Caco-2 (cell line): ENCODE measurements around the gene SRPK1. TPM values are rescaled to one million over a fixed set of nuclear protein-coding genes. Genes with fewer than 3 reads are reported as not detected.
"Not testable (repeated sequence)": the region's sequence is repeated elsewhere in the genome, so short reads cannot be mapped to it uniquely, and the experiment has no call there.

Experiments used
- BruUV-seq: library from RNA; stranded (reverse); fragments of 400-500 nt; replicated peaks from 2 replicates; lab custom pipeline; 2021; lab: Mats Ljungman, UMichigan
- CTCF ChIA-PET: fragments of 300-600 bp; sonication (Branson Sonifier 250); formaldehyde crosslinking; loops from one replicate; lab custom pipeline; 2022; ENCODE audit warnings: antibody characterized with exemption; lab: Charles Lee
- POLR2A ChIA-PET: fragments of 300-600 bp; sonication (Branson Sonifier 250); formaldehyde crosslinking; loops from one replicate; lab custom pipeline; 2022; ENCODE audit warnings: antibody characterized with exemption; lab: Charles Lee
- DNase-seq, 2 experiments: peaks; one replicate each; pipeline versions ENCODE4 v3.0.0 to v3.0.0-alpha.2; 2020 to 2022
- H3K27me3 ChIP-seq: replicated peaks from 2 replicates; pipeline ENCODE4 v1.6.0; 2011; ENCODE audit warnings: low read length; ENCODE audit not compliant: control insufficient read depth, insufficient read depth
- H3K36me3 ChIP-seq: 2 replicates; pipeline ENCODE4 v1.5.1; 2011; ENCODE audit warnings: low read length; ENCODE audit not compliant: control insufficient read depth, insufficient read depth
- H3K4me1 ChIP-seq: fragments of 250-450 bp; sonication (Bioruptor Pico); 2 replicates; pipeline ENCODE4 v1.5.1; 2020; ENCODE audit warnings: mild to moderate bottlenecking
- H3K4me3 ChIP-seq: 2 replicates; pipeline ENCODE4 v1.5.1; 2011; ENCODE audit warnings: low read depth, mild to moderate bottlenecking, control low read depth, low read length
- H3K9me3 ChIP-seq: fragments of 250-450 bp; sonication (Bioruptor Pico); 2 replicates; pipeline ENCODE4 v1.5.1; 2020; ENCODE audit warnings: mild to moderate bottlenecking, moderate library complexity
- H3K27ac Mint-ChIP-seq: one replicate; pipeline ENCODE4 v1.8.0; 2022; ENCODE audit warnings: mixed read lengths; ENCODE audit not compliant: unreplicated experiment
- H3K27me3 Mint-ChIP-seq: one replicate; pipeline ENCODE4 v1.8.0; 2022; ENCODE audit warnings: mixed read lengths; ENCODE audit not compliant: insufficient read depth, unreplicated experiment
- H3K36me3 Mint-ChIP-seq: one replicate; pipeline ENCODE4 v1.8.0; 2022; ENCODE audit warnings: mild to moderate bottlenecking, mixed read lengths; ENCODE audit not compliant: insufficient read depth, unreplicated experiment
- H3K4me1 Mint-ChIP-seq: one replicate; pipeline ENCODE4 v1.8.0; 2022; ENCODE audit warnings: low read depth, mixed read lengths; ENCODE audit not compliant: unreplicated experiment
- H3K4me3 Mint-ChIP-seq: one replicate; pipeline ENCODE4 v1.8.0; 2022; ENCODE audit warnings: mild to moderate bottlenecking, moderate library complexity, mixed read lengths; ENCODE audit not compliant: unreplicated experiment
- H3K9me3 Mint-ChIP-seq: one replicate; pipeline ENCODE4 v1.8.0; 2022; ENCODE audit warnings: mixed read lengths; ENCODE audit not compliant: unreplicated experiment
- intact Hi-C: fragments of 100-400 bp; cut with micrococcal nuclease; formaldehyde crosslinking; loops from one replicate; pipeline ENCODE4 v1.10.0; 2022; ENCODE audit not compliant: unreplicated experiment
- total RNA-seq: library from RNA; stranded (reverse); gene quantifications from 2 replicates; pipeline ENCODE4 v1.2.3, GENCODE V29; 2022
- TF ChIP-seq, protein P1 (sequence below), 2 experiments: fragments of 200-600 bp in 1 of 2; IDR thresholded peaks; 1 replicate in 1 of 2; 2 replicates in 1 of 2; pipeline versions ENCODE4 v1.5.1 to v1.8.0; 2011 to 2022; ENCODE audit warnings: antibody characterized with exemption in 1 of 2, control low read depth in 1 of 2, inconsistent platforms in 1 of 2, low read depth in 1 of 2, low read length in 1 of 2, mild to moderate bottlenecking in 1 of 2, moderate library complexity in 1 of 2; ENCODE audit not compliant: insufficient read depth in 1 of 2, severe bottlenecking in 1 of 2, unreplicated experiment in 1 of 2

Gene SRPK1
- total RNA-seq, 1 experiment from 2014 or later: 114 TPM

DNA sequence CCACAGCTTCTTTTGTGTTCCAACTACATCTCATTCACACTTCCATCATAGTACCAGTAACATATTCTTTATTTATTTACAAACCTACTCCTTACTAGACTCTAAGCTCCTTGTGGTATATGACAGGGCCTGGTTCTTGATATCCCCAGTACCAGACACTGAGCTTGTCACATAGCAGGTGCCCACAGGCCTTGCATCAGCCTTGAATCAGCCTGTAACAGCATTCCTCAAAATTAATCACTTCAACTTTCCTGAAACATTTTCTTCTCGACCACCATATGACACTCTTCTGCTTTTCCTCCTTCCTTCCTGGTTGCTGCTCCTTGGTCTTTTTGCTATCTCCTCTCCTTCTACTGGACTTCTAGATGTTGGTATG lies 24.7 kb upstream of the SRPK1 start:
- peaks cover 11% of the 10 kb centered on the region for H3K4me1 Mint-ChIP-seq
- H3K27ac Mint-ChIP-seq: no peak overlapping the region
- no peak for DNase-seq
- H3K9me3 ChIP-seq: no peaks in the 10 kb centered on the region
- H3K9me3 Mint-ChIP-seq: peaks cover 14% of the 10 kb centered on the region
- H3K27me3 Mint-ChIP-seq: no peaks in the 10 kb centered on the region
- POLR2A ChIA-PET: interaction anchor here (0.5 kb wide), 1 partner anchor 25 kb away, joined by 9 read pairs; the partner anchor contains the start of gene SRPK1
- H3K4me1 ChIP-seq: no peaks in the 10 kb centered on the region
- H3K36me3 Mint-ChIP-seq: no peaks in the 10 kb centered on the region
- CTCF ChIA-PET: no interaction called here
- BruUV-seq: no TSS peak
- H3K27me3 ChIP-seq: no peaks in the 10 kb centered on the region
- no peak overlapping the region for H3K4me3 Mint-ChIP-seq
- TF ChIP-seq, protein P1, sequence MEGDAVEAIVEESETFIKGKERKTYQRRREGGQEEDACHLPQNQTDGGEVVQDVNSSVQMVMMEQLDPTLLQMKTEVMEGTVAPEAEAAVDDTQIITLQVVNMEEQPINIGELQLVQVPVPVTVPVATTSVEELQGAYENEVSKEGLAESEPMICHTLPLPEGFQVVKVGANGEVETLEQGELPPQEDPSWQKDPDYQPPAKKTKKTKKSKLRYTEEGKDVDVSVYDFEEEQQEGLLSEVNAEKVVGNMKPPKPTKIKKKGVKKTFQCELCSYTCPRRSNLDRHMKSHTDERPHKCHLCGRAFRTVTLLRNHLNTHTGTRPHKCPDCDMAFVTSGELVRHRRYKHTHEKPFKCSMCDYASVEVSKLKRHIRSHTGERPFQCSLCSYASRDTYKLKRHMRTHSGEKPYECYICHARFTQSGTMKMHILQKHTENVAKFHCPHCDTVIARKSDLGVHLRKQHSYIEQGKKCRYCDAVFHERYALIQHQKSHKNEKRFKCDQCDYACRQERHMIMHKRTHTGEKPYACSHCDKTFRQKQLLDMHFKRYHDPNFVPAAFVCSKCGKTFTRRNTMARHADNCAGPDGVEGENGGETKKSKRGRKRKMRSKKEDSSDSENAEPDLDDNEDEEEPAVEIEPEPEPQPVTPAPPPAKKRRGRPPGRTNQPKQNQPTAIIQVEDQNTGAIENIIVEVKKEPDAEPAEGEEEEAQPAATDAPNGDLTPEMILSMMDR (IDR thresholded peaks at IDR 0.05; ENCODE audit: insufficient read depth in 1 of 2, low read depth in 1 of 2, low read length in 1 of 2, severe bottlenecking in 1 of 2, unreplicated experiment in 1 of 2): no peak
- intact Hi-C loops: no loop called here
- no peaks in the 10 kb centered on the region for H3K36me3 ChIP-seq
- no peak overlapping the region for H3K4me3 ChIP-seq

DNA sequence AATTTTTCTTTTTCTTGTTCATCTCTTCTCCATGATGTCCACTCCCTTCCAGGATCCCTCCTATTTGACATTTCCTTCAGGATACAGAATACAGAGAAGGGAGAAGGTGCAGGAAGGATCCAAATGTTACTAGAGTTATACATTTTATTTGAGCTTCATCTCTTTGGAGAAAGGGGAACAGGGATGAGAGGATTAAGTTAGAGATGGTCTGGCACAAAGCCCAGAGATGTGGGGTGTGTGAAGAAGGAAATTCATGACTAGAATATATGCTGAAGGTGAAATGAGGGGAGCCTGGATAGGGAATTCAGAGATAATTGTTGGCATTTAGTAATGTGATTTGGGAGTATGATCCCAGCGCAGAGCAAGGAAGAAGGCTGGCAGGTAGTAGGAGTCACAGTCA lies 22.5 kb upstream of the SRPK1 start:
- Histone ChIP-seq H3K4me1 (no peaks in the 10 kb centered on the region), H3K4me3 (no peak overlapping the region), H3K27me3 (no peaks in the 10 kb centered on the region), H3K9me3 (no peaks in the 10 kb centered on the region; the same call in 1 of the 2 replicates), H3K36me3 (no peaks in the 10 kb centered on the region)
- Mint-ChIP-seq H3K27me3 (no peaks in the 10 kb centered on the region), H3K4me1 (peaks cover 11% of the 10 kb centered on the region), H3K9me3 (peaks cover 28% of the 10 kb centered on the region), H3K36me3 (no peaks in the 10 kb centered on the region), H3K4me3 (no peak overlapping the region), H3K27ac (no peak overlapping the region)
- ChIA-PET POLR2A (no interaction called here), CTCF (no interaction called here)
- no TSS peak for BruUV-seq
- intact Hi-C loops: no loop called here
- no peak for DNase-seq
- TF ChIP-seq, protein P1 (IDR thresholded peaks at IDR 0.05; ENCODE audit: insufficient read depth in 1 of 2, low read depth in 1 of 2, low read length in 1 of 2, severe bottlenecking in 1 of 2, unreplicated experiment in 1 of 2): no peak

DNA sequence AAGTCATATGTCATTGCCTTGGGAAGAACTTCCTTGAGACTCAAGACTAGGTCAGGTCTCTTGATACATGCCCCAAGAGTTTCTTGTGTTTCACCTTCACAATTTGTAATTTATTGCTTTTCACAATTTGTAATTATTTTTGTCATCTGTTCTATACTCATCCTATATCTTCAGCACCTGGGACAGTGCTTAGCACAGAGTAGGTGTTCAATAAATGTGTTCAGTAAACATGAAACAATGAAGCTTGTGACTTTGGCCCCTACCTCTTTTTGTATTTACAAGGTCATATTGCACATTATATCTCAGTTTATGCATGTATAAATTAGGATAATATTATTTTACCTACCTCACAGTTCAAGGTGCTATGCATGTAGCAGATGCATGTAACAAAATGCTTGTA lies 21.5 kb upstream of the SRPK1 start:
- Mint-ChIP-seq H3K27ac (no peak overlapping the region), H3K36me3 (no peaks in the 10 kb centered on the region), H3K4me3 (no peak overlapping the region), H3K9me3 (peaks cover 35% of the 10 kb centered on the region), H3K4me1 (peaks cover 11% of the 10 kb centered on the region), H3K27me3 (no peaks in the 10 kb centered on the region)
- POLR2A ChIA-PET: no interaction called here
- H3K36me3 ChIP-seq: no peaks in the 10 kb centered on the region
- H3K4me3 ChIP-seq: no peak overlapping the region
- CTCF ChIA-PET: no interaction called here
- no peaks in the 10 kb centered on the region; the same call in 1 of the 2 replicates for H3K9me3 ChIP-seq
- intact Hi-C loops: no loop called here
- no peaks in the 10 kb centered on the region for H3K27me3 ChIP-seq
- no TSS peak for BruUV-seq
- TF ChIP-seq, protein P1 (IDR thresholded peaks at IDR 0.05; ENCODE audit: insufficient read depth in 1 of 2, low read depth in 1 of 2, low read length in 1 of 2, severe bottlenecking in 1 of 2, unreplicated experiment in 1 of 2): no peak
- H3K4me1 ChIP-seq: no peaks in the 10 kb centered on the region
- no peak for DNase-seq

DNA sequence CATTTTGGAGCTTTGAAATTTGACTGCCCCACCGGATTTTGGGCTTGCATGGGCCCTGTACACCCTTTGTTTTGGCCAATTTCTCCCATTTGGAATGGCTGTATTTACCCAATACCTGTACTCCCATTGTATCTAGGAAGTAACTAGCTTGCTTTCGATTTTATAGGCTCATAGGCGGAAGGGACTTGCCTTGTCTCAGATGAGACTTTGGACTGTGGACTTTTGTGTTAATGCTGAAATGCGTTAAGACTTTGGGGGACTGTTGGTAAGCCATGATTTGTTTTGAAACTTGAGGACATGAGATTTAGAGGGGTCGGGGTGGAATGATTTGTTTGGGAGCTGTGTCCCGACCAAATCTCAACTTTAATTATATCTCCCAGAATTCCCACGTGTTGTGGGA lies 20.3 kb upstream of the SRPK1 start:
- H3K4me3 ChIP-seq, H3K36me3 Mint-ChIP-seq, H3K36me3 ChIP-seq, H3K27ac Mint-ChIP-seq, H3K27me3 ChIP-seq, intact Hi-C loops, DNase-seq, BruUV-seq, H3K4me1 ChIP-seq, H3K27me3 Mint-ChIP-seq, H3K4me3 Mint-ChIP-seq, POLR2A ChIA-PET, CTCF ChIA-PET, H3K9me3 ChIP-seq: not testable (repeated sequence)
- Mint-ChIP-seq H3K4me1 (peaks cover 11% of the 10 kb centered on the region), H3K9me3 (peaks cover 44% of the 10 kb centered on the region)

DNA sequence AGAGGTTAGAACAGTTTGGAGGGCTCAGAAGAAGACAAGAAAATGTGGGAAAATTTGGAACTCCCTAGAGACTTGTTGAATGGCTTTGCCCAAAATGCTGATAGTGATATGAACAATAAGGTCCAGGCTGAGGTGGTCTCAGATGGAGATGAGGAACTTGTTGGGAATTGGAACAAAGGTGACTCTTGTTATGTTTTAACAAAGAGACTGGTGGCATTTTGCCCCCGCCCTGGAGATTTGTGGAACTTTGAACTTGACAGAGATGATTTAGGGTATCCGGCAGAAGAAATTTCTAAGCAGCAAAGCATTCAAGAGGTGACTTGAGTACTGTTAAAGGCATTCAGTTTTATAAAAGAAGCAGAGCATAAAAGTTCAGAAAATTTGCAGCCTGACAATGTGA lies 19.1 kb upstream of the SRPK1 start:
- H3K36me3 Mint-ChIP-seq, DNase-seq, H3K4me1 ChIP-seq, intact Hi-C loops, H3K4me3 ChIP-seq, H3K27me3 Mint-ChIP-seq, H3K27ac Mint-ChIP-seq, POLR2A ChIA-PET, H3K27me3 ChIP-seq, H3K4me1 Mint-ChIP-seq, H3K36me3 ChIP-seq, H3K4me3 Mint-ChIP-seq, BruUV-seq, H3K9me3 ChIP-seq: not testable (repeated sequence)
- CTCF ChIA-PET: interaction anchor here (1.1 kb wide), 1 partner anchor 212 kb away, joined by 3 read pairs; no protein-coding TSS in a partner anchor
- H3K9me3 Mint-ChIP-seq: peaks cover 44% of the 10 kb centered on the region
